HCT116 (cell line): ENCODE measurements around the gene DLX3.

Experiments used
- CEBPB ChIP-seq: IDR thresholded peaks from 2 replicates; pipeline ENCODE4 v1.6.1; 2012; ENCODE audit warnings: low read depth
- EGR1 ChIP-seq: IDR thresholded peaks from 2 replicates; pipeline ENCODE4 v1.6.1; 2012; ENCODE audit warnings: low read depth
- JUND ChIP-seq: IDR thresholded peaks from 2 replicates; pipeline ENCODE4 v1.6.1; 2012
- POLR2A ChIP-seq: IDR thresholded peaks from 2 replicates; pipeline ENCODE4 v1.7.0; 2011; ENCODE audit warnings: borderline replicate concordance; ENCODE audit not compliant: insufficient read depth, insufficient read length; ENCODE audit errors: extremely low read depth
- POLR2AphosphoS5 ChIP-seq: IDR thresholded peaks from 2 replicates; pipeline ENCODE4 v1.6.1; 2011; ENCODE audit warnings: mild to moderate bottlenecking, low read depth, low read length, moderate library complexity
- SIN3A ChIP-seq: IDR thresholded peaks from 2 replicates; pipeline ENCODE4 v1.6.1; 2012; ENCODE audit warnings: low read depth
- SP1 ChIP-seq: IDR thresholded peaks from 2 replicates; pipeline ENCODE4 v1.6.1; 2012; ENCODE audit warnings: low read depth
- ZNF274 ChIP-seq: fragments of 200-500 bp; sonication (Bioruptor generic); IDR thresholded peaks from 2 replicates; pipeline ENCODE4 v1.6.1; 2014; ENCODE audit warnings: mild to moderate bottlenecking, low read depth, low read length, inconsistent platforms
- TF ChIP-seq, protein P1 (sequence below), 3 experiments: fragments of 200-600 bp in 1 of 3; sonication (generic) in 1 of 3; IDR thresholded peaks in 2 of 3; conservative IDR thresholded peaks in 1 of 3; 2 replicates each; pipeline ENCODE4 v1.5.1; 2012 to 2017; ENCODE audit warnings: low read depth in 2 of 3, low read length in 2 of 3, antibody characterized with exemption in 1 of 3, borderline replicate concordance in 1 of 3, control low read depth in 1 of 3, mild to moderate bottlenecking in 1 of 3, mixed read lengths in 1 of 3, mixed run types in 1 of 3, moderate library complexity in 1 of 3; ENCODE audit not compliant: insufficient read depth in 1 of 3

DNA sequence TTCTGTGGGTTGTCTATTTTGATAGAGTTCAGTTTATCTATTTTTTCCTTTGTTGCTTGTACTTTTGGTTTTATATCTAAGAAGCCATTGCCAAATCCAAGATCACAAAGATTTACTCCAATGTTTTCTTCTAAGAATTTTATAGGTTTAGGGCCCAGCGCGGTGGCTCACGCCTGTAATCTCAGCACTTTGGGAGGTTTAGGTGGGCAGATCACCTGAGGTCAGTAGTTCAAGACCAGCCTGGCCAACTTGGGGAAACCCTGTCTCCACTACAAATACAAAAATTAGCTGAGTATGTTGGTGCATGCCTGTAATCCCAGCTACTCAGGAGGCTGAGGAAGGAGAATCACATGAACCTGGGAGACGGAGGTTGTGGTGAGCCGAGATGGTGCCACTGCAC, 47.2 kb upstream of the DLX3 start:
- TF ChIP-seq, protein P1, sequence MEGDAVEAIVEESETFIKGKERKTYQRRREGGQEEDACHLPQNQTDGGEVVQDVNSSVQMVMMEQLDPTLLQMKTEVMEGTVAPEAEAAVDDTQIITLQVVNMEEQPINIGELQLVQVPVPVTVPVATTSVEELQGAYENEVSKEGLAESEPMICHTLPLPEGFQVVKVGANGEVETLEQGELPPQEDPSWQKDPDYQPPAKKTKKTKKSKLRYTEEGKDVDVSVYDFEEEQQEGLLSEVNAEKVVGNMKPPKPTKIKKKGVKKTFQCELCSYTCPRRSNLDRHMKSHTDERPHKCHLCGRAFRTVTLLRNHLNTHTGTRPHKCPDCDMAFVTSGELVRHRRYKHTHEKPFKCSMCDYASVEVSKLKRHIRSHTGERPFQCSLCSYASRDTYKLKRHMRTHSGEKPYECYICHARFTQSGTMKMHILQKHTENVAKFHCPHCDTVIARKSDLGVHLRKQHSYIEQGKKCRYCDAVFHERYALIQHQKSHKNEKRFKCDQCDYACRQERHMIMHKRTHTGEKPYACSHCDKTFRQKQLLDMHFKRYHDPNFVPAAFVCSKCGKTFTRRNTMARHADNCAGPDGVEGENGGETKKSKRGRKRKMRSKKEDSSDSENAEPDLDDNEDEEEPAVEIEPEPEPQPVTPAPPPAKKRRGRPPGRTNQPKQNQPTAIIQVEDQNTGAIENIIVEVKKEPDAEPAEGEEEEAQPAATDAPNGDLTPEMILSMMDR (IDR thresholded peaks at IDR 0.05 in 2 of 3, conservative IDR thresholded peaks at IDR 0.05 in 1 of 3; ENCODE audit: borderline replicate concordance in 1 of 3, insufficient read depth in 1 of 3, low read depth in 2 of 3, low read length in 2 of 3) = no peak
- TF ChIP-seq POLR2AphosphoS5 (no peak), SP1 (no peak), POLR2A (no peak), CEBPB (no peak), EGR1 (no peak), SIN3A (no peak), JUND (no peak), ZNF274 (no peak)
